SK-N-SH treated with all-trans-retinoic acid at 6 μM for 48 hours (cell line): Measurements from ENCODE around the gene CFAP97D1.

ENCODE experiments used
- ATAC-seq: fragments of 200-7000 bp; cut with Tn5 transposase; 3 replicates; pipeline ENCODE4 v1.9.1; 2020; ENCODE audit warnings: mild to moderate bottlenecking, moderate library complexity
- ARNTL ChIP-seq: fragments of 450-650 bp; formaldehyde crosslinking; IDR thresholded peaks from 2 replicates; pipeline ENCODE4 v1.5.0; 2020; ENCODE audit warnings: low read depth, mild to moderate bottlenecking, moderate library complexity, borderline replicate concordance
- BACH2 ChIP-seq: fragments of 250-450 bp; sonication (Bioruptor Pico); IDR thresholded peaks from 2 replicates; pipeline ENCODE4 v1.9.0; 2021; ENCODE audit warnings: mild to moderate bottlenecking, borderline replicate concordance
- CREB5 ChIP-seq: fragments of 250-450 bp; sonication (Bioruptor Pico); IDR thresholded peaks from 2 replicates; pipeline ENCODE4 v1.5.1; 2020; ENCODE audit warnings: low read depth, mild to moderate bottlenecking, moderate library complexity
- CSDC2 ChIP-seq: fragments of 250-450 bp; sonication (Bioruptor Pico); IDR thresholded peaks from 2 replicates; pipeline ENCODE4 v1.5.0; 2020; ENCODE audit warnings: mild to moderate bottlenecking, moderate library complexity
- CSRNP3 ChIP-seq: fragments of 250-450 bp; sonication (Bioruptor Pico); IDR thresholded peaks from 2 replicates; pipeline ENCODE4 v1.5.1; 2021; ENCODE audit warnings: mild to moderate bottlenecking, moderate library complexity
- ESRRG ChIP-seq: fragments of 250-450 bp; sonication (Bioruptor Pico); IDR thresholded peaks from 2 replicates; pipeline ENCODE4 v1.6.1; 2021; ENCODE audit warnings: mild to moderate bottlenecking
- GLIS3 ChIP-seq: fragments of 250-450 bp; sonication (Bioruptor Pico); IDR thresholded peaks from 2 replicates; pipeline ENCODE4 v1.5.0; 2020; ENCODE audit warnings: mild to moderate bottlenecking, moderate library complexity
- ISL1 ChIP-seq: fragments of 250-450 bp; sonication (Bioruptor Pico); IDR thresholded peaks from 2 replicates; pipeline ENCODE4 v2.1.2; 2022; ENCODE audit warnings: mild to moderate bottlenecking, moderate library complexity
- OSR1 ChIP-seq: fragments of 250-450 bp; sonication (Bioruptor Pico); IDR thresholded peaks from 2 replicates; pipeline ENCODE4 v1.8.0; 2022; ENCODE audit warnings: moderate library complexity, mild to moderate bottlenecking, inconsistent platforms
- POU6F1 ChIP-seq: fragments of 250-450 bp; sonication (Bioruptor Pico); IDR thresholded peaks from 2 replicates; pipeline ENCODE4 v1.8.0; 2021; ENCODE audit warnings: low read depth, mild to moderate bottlenecking, moderate library complexity, borderline replicate concordance
- PPARA ChIP-seq: fragments of 250-450 bp; sonication (Bioruptor Pico); IDR thresholded peaks from 2 replicates; pipeline ENCODE4 v1.5.0; 2020; ENCODE audit warnings: mild to moderate bottlenecking, borderline replicate concordance
- RARB ChIP-seq: fragments of 250-450 bp; sonication (Bioruptor Pico); IDR thresholded peaks from 2 replicates; pipeline ENCODE4 v1.8.0; 2021; ENCODE audit warnings: mild to moderate bottlenecking, moderate library complexity
- SNAI2 ChIP-seq: fragments of 250-450 bp; sonication (Bioruptor Pico); IDR thresholded peaks from 2 replicates; pipeline ENCODE4 v1.5.0; 2020; ENCODE audit warnings: mild to moderate bottlenecking, moderate library complexity
- TCF4 ChIP-seq: fragments of 250-450 bp; sonication (Bioruptor Pico); IDR thresholded peaks from 2 replicates; pipeline ENCODE4 v1.8.0; 2021; ENCODE audit warnings: mild to moderate bottlenecking, moderate library complexity, borderline replicate concordance
- TOX ChIP-seq: fragments of 250-450 bp; sonication (Bioruptor Pico); IDR thresholded peaks from 2 replicates; pipeline ENCODE4 v1.8.0; 2021; ENCODE audit warnings: mild to moderate bottlenecking, moderate library complexity, borderline replicate concordance
- TSHZ2 ChIP-seq: fragments of 250-450 bp; sonication (Bioruptor Pico); IDR thresholded peaks from 2 replicates; pipeline ENCODE4 v1.5.0; 2020; ENCODE audit warnings: mild to moderate bottlenecking, moderate library complexity
- ZC3H10 ChIP-seq: fragments of 250-450 bp; sonication (Bioruptor Pico); IDR thresholded peaks from 2 replicates; pipeline ENCODE4 v1.5.1; 2021; ENCODE audit warnings: mild to moderate bottlenecking, moderate library complexity
- ZFP3 ChIP-seq: fragments of 250-450 bp; sonication (Bioruptor Pico); IDR thresholded peaks from 2 replicates; pipeline ENCODE4 v1.5.0; 2020; ENCODE audit warnings: mild to moderate bottlenecking, moderate library complexity
- ZFP30 ChIP-seq: fragments of 450-650 bp; formaldehyde crosslinking; IDR thresholded peaks from 2 replicates; pipeline ENCODE4 v1.5.0; 2022; ENCODE audit warnings: mild to moderate bottlenecking, moderate library complexity
- ZNF565 ChIP-seq: fragments of 450-650 bp; formaldehyde crosslinking; conservative IDR thresholded peaks from 2 replicates; pipeline ENCODE4 v1.5.0; 2020; ENCODE audit warnings: low read depth, mild to moderate bottlenecking, moderate library complexity
- ZNF8 ChIP-seq: fragments of 450-650 bp; formaldehyde crosslinking; IDR thresholded peaks from 2 replicates; pipeline ENCODE4 v1.5.0; 2020; ENCODE audit warnings: mild to moderate bottlenecking, moderate library complexity

Gene CFAP97D1

GRCh38 chr17:43767713-43768059 lies 12.5 kb upstream of the CFAP97D1 start:
- no peak for ATAC-seq

GRCh38 chr17:43768382-43768781 lies 11.9 kb upstream of the CFAP97D1 start:
- TF ChIP-seq TOX (no peak), PPARA (CRISPR knock-in tag) (no peak), ISL1 (CRISPR knock-in tag) (no peak), CREB5 (CRISPR knock-in tag) (no peak), TSHZ2 (no peak), ARNTL (no peak), ZNF565 (CRISPR knock-in tag) (no peak), CSRNP3 (CRISPR knock-in tag) (no peak), ZFP3 (CRISPR knock-in tag) (no peak), CSDC2 (CRISPR knock-in tag) (no peak), ESRRG (CRISPR knock-in tag) (no peak), RARB (no peak), BACH2 (CRISPR knock-in tag) (no peak), SNAI2 (CRISPR knock-in tag) (no peak), ZNF8 (CRISPR knock-in tag) (no peak), ZC3H10 (no peak), OSR1 (CRISPR knock-in tag) (no peak), GLIS3 (CRISPR knock-in tag) (no peak), POU6F1 (CRISPR knock-in tag) (no peak)

More at GRCh38 chr17:43767713-43768059, 12.5 kb upstream of the CFAP97D1 start:
- no peak for TF ChIP-seq ZC3H10
- no peak for TF ChIP-seq ZFP3 (CRISPR knock-in tag)
- no peak for TF ChIP-seq BACH2 (CRISPR knock-in tag)

GRCh38 chr17:43768943-43769342 lies 11.3 kb upstream of the CFAP97D1 start:
- TF ChIP-seq SNAI2 (CRISPR knock-in tag) (no peak), ESRRG (CRISPR knock-in tag) (no peak), BACH2 (CRISPR knock-in tag) (no peak), TOX (no peak), TCF4 (CRISPR knock-in tag) (no peak), ZNF8 (CRISPR knock-in tag) (no peak), ZFP30 (CRISPR knock-in tag) (no peak), OSR1 (CRISPR knock-in tag) (no peak), CSRNP3 (CRISPR knock-in tag) (no peak), ZFP3 (CRISPR knock-in tag) (no peak), RARB (no peak), ZNF565 (CRISPR knock-in tag) (no peak), PPARA (CRISPR knock-in tag) (no peak), TSHZ2 (no peak), CSDC2 (CRISPR knock-in tag) (no peak), GLIS3 (CRISPR knock-in tag) (no peak)
- no peak; the same call in 2 of the 3 replicates for ATAC-seq

More at GRCh38 chr17:43768382-43768781, 11.9 kb upstream of the CFAP97D1 start:
- no peak for ATAC-seq
